WTC11 (cell line): Measurements from ENCODE around the gene ATG7. TPM values are rescaled to one million over a fixed set of nuclear protein-coding genes. Genes with fewer than 3 reads are reported as not detected.

Experiments
- ATAC-seq: fragments of 200-7000 bp; cut with Tn5 transposase; 2 replicates; pipeline ENCODE4 v1.10.0; 2021; ENCODE audit warnings: mild to moderate bottlenecking, moderate library complexity
- CTCF ChIA-PET: fragments of 300-600 bp; sonication (Branson Sonifier 250); formaldehyde crosslinking; loops from one replicate; lab custom pipeline; 2021; ENCODE audit warnings: antibody characterized with exemption; lab: Charles Lee
- POLR2A ChIA-PET: fragments of 350-600 bp; sonication (Branson Sonifier 250); formaldehyde crosslinking; loops from one replicate; lab custom pipeline; 2021; ENCODE audit warnings: antibody characterized with exemption; lab: Charles Lee
- DNase-seq: peaks from one replicate; pipeline ENCODE4 v3.0.0; 2021; ENCODE audit warnings: low spot score
- H3K27ac Mint-ChIP-seq: 2 replicates; pipeline ENCODE4 v1.8.0; 2021; ENCODE audit warnings: mixed read lengths
- H3K27me3 Mint-ChIP-seq: 2 replicates; pipeline ENCODE4 v1.8.0; 2021; ENCODE audit warnings: low read depth, mild to moderate bottlenecking, moderate library complexity, mixed read lengths
- H3K36me3 Mint-ChIP-seq: 2 replicates; pipeline ENCODE4 v1.8.0; 2021; ENCODE audit warnings: mixed read lengths
- H3K4me1 Mint-ChIP-seq: 2 replicates; pipeline ENCODE4 v1.8.0; 2022; ENCODE audit warnings: mixed read lengths
- H3K4me3 Mint-ChIP-seq: 2 replicates; pipeline ENCODE4 v1.8.0; 2021; ENCODE audit warnings: mild to moderate bottlenecking, moderate library complexity, mixed read lengths
- H3K9me3 Mint-ChIP-seq: 2 replicates; pipeline ENCODE4 v1.8.0; 2021; ENCODE audit warnings: mixed read lengths
- CBFB ChIP-seq: sonication (generic); formaldehyde crosslinking; IDR thresholded peaks from 2 replicates; pipeline ENCODE4 v1.8.1; 2022; ENCODE audit warnings: mild to moderate bottlenecking, low read depth, missing genetic modification reagents
- CREB1 ChIP-seq: sonication (generic); formaldehyde crosslinking; IDR thresholded peaks from 2 replicates; pipeline ENCODE4 v1.8.0; 2023; ENCODE audit warnings: mild to moderate bottlenecking, missing genetic modification reagents
- EMX1 ChIP-seq: fragments of 250-450 bp; sonication (Bioruptor Pico); IDR thresholded peaks from 2 replicates; pipeline ENCODE4 v1.8.0; 2021; ENCODE audit warnings: mild to moderate bottlenecking
- FOXK1 ChIP-seq: sonication (generic); formaldehyde crosslinking; IDR thresholded peaks from 2 replicates; pipeline ENCODE4 v1.8.0; 2022; ENCODE audit warnings: mild to moderate bottlenecking, moderate library complexity, missing genetic modification reagents
- MXD4 ChIP-seq: fragments of 250-450 bp; sonication (Bioruptor Pico); IDR thresholded peaks from 2 replicates; pipeline ENCODE4 v1.8.0; 2021; ENCODE audit warnings: mild to moderate bottlenecking, moderate library complexity, borderline replicate concordance
- MYBL2 ChIP-seq: sonication (generic); formaldehyde crosslinking; IDR thresholded peaks from 2 replicates; pipeline ENCODE4 v1.8.1; 2023; ENCODE audit warnings: mild to moderate bottlenecking, moderate library complexity, missing genetic modification reagents
- NR3C1 ChIP-seq: sonication (generic); formaldehyde crosslinking; conservative IDR thresholded peaks from 2 replicates; pipeline ENCODE4 v1.8.1; 2023; ENCODE audit warnings: low read depth, mild to moderate bottlenecking, missing genetic modification reagents
- SMAD4 ChIP-seq: sonication (generic); formaldehyde crosslinking; IDR thresholded peaks from 2 replicates; pipeline ENCODE4 v1.8.0; 2022; ENCODE audit warnings: mild to moderate bottlenecking, missing genetic modification reagents
- TCF7 ChIP-seq: sonication (generic); formaldehyde crosslinking; IDR thresholded peaks from 2 replicates; pipeline ENCODE4 v1.8.0; 2022; ENCODE audit warnings: mild to moderate bottlenecking, low read depth, missing genetic modification reagents, moderate library complexity
- TEAD1 ChIP-seq: sonication (generic); formaldehyde crosslinking; IDR thresholded peaks from 2 replicates; pipeline ENCODE4 v1.8.0; 2022; ENCODE audit warnings: mild to moderate bottlenecking, missing genetic modification reagents
- ZNF121 ChIP-seq: sonication (generic); formaldehyde crosslinking; IDR thresholded peaks from 2 replicates; pipeline ENCODE4 v1.8.0; 2023; ENCODE audit warnings: missing genetic modification reagents
- ZNF219 ChIP-seq: sonication (generic); formaldehyde crosslinking; IDR thresholded peaks from 2 replicates; pipeline ENCODE4 v1.8.0; 2023; ENCODE audit warnings: missing genetic modification reagents, mild to moderate bottlenecking, borderline replicate concordance
- ZNF317 ChIP-seq: sonication (generic); formaldehyde crosslinking; IDR thresholded peaks from 2 replicates; pipeline ENCODE4 v1.8.1; 2023; ENCODE audit warnings: low read depth, mild to moderate bottlenecking, moderate library complexity, missing genetic modification reagents, borderline replicate concordance
- ZNF671 ChIP-seq: fragments of 250-450 bp; sonication (Bioruptor Pico); IDR thresholded peaks from 2 replicates; pipeline ENCODE4 v1.8.0; 2021; ENCODE audit warnings: mild to moderate bottlenecking
- total RNA-seq: library from RNA; stranded (reverse); gene quantifications from 3 replicates; pipeline ENCODE4 v1.2.3, GENCODE V29; 2021
- TF ChIP-seq, protein P1 (sequence below): sonication (generic); formaldehyde crosslinking; IDR thresholded peaks from 2 replicates; pipeline ENCODE4 v1.8.0; 2023; ENCODE audit warnings: missing genetic modification reagents, mild to moderate bottlenecking, borderline replicate concordance
- TF ChIP-seq, protein P2 (sequence below): sonication (generic); formaldehyde crosslinking; IDR thresholded peaks from 2 replicates; pipeline ENCODE4 v1.8.0; 2022; ENCODE audit warnings: mild to moderate bottlenecking, missing genetic modification reagents
- TF ChIP-seq, protein P3 (sequence below): sonication (generic); formaldehyde crosslinking; IDR thresholded peaks from 2 replicates; pipeline ENCODE4 v1.8.0; 2022; ENCODE audit warnings: mild to moderate bottlenecking, missing genetic modification reagents
- TF ChIP-seq, protein P4 (sequence below): sonication (generic); formaldehyde crosslinking; IDR thresholded peaks from 2 replicates; pipeline ENCODE4 v1.8.0; 2022; ENCODE audit warnings: mild to moderate bottlenecking, missing genetic modification reagents
- TF ChIP-seq, protein P5 (sequence below): fragments of 250-450 bp; sonication (Bioruptor Pico); IDR thresholded peaks from 2 replicates; pipeline ENCODE4 v1.9.0; 2021; ENCODE audit warnings: mild to moderate bottlenecking
- TF ChIP-seq, protein P6 (sequence below): sonication (generic); formaldehyde crosslinking; IDR thresholded peaks from 2 replicates; pipeline ENCODE4 v1.8.1; 2023; ENCODE audit warnings: mild to moderate bottlenecking, missing genetic modification reagents
- TF ChIP-seq, protein P7 (sequence below): fragments of 250-450 bp; sonication (Bioruptor Pico); IDR thresholded peaks from 2 replicates; pipeline ENCODE4 v1.8.0; 2021; ENCODE audit warnings: mild to moderate bottlenecking

ATG7 gene
- total RNA-seq, 1 experiment from 2014 or later: 17.5 TPM

DNA sequence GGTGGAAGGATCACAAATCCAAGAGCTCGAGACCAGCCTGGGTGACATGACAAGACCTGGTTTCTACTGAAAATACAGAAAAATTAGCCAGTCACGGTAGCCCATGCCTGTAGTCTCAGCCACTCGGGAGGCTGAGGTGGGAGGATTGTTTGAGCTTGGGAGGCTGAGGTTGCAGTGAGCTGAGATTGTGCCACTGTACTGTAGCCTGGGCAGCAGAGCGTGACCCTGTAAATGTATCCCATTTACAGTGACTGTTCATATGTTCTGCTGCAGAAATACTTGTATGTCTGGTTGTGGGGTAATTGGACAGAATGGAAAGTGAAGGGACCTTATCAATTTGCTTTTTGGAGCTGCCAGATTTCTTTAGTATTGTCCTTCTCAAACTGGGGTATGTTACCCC lies 24.9 kb downstream of the ATG7 start (continued):
- no peak for TF ChIP-seq ZNF671 (CRISPR knock-in tag)
- TF ChIP-seq MYBL2 (CRISPR knock-in tag): no peak
- TF ChIP-seq, protein P1, sequence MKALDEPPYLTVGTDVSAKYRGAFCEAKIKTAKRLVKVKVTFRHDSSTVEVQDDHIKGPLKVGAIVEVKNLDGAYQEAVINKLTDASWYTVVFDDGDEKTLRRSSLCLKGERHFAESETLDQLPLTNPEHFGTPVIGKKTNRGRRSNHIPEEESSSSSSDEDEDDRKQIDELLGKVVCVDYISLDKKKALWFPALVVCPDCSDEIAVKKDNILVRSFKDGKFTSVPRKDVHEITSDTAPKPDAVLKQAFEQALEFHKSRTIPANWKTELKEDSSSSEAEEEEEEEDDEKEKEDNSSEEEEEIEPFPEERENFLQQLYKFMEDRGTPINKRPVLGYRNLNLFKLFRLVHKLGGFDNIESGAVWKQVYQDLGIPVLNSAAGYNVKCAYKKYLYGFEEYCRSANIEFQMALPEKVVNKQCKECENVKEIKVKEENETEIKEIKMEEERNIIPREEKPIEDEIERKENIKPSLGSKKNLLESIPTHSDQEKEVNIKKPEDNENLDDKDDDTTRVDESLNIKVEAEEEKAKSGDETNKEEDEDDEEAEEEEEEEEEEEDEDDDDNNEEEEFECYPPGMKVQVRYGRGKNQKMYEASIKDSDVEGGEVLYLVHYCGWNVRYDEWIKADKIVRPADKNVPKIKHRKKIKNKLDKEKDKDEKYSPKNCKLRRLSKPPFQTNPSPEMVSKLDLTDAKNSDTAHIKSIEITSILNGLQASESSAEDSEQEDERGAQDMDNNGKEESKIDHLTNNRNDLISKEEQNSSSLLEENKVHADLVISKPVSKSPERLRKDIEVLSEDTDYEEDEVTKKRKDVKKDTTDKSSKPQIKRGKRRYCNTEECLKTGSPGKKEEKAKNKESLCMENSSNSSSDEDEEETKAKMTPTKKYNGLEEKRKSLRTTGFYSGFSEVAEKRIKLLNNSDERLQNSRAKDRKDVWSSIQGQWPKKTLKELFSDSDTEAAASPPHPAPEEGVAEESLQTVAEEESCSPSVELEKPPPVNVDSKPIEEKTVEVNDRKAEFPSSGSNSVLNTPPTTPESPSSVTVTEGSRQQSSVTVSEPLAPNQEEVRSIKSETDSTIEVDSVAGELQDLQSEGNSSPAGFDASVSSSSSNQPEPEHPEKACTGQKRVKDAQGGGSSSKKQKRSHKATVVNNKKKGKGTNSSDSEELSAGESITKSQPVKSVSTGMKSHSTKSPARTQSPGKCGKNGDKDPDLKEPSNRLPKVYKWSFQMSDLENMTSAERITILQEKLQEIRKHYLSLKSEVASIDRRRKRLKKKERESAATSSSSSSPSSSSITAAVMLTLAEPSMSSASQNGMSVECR (CRISPR knock-in tag): no peak
- TF ChIP-seq ZNF121 (CRISPR knock-in tag): no peak
- TF ChIP-seq NR3C1 (CRISPR knock-in tag): no peak
- no peak for TF ChIP-seq ZNF317 (CRISPR knock-in tag)
- no peak for TF ChIP-seq ZNF219
- no peak for TF ChIP-seq CREB1
- TF ChIP-seq, protein P2, sequence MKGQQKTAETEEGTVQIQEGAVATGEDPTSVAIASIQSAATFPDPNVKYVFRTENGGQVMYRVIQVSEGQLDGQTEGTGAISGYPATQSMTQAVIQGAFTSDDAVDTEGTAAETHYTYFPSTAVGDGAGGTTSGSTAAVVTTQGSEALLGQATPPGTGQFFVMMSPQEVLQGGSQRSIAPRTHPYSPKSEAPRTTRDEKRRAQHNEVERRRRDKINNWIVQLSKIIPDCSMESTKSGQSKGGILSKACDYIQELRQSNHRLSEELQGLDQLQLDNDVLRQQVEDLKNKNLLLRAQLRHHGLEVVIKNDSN: no peak
- TF ChIP-seq, all 79 proteins: peak for 0

DNA sequence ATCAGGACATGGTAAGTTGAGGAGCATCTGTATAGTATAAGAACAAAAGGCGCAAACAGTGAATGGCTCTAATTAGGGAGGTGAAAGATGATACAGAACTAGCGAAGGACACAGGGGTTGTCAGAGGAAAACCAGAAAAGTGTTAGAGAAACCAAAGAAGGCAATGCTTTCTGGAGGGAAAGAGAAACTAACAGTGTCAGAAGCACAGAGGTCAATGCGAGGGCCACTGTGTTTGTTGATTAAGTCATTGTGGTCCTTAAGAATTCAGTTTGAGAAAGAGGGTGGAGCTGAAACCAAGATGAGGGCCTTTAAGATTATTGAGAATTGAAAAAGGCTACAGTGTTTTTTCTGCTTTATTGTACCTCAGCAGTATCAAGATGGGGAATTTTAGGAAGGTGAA lies 28.8 kb downstream of the ATG7 start:
- TF ChIP-seq, protein P3, sequence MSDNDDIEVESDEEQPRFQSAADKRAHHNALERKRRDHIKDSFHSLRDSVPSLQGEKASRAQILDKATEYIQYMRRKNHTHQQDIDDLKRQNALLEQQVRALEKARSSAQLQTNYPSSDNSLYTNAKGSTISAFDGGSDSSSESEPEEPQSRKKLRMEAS (CRISPR knock-in tag): no peak
- TF ChIP-seq CBFB (CRISPR knock-in tag): no peak
- TF ChIP-seq, protein P4, sequence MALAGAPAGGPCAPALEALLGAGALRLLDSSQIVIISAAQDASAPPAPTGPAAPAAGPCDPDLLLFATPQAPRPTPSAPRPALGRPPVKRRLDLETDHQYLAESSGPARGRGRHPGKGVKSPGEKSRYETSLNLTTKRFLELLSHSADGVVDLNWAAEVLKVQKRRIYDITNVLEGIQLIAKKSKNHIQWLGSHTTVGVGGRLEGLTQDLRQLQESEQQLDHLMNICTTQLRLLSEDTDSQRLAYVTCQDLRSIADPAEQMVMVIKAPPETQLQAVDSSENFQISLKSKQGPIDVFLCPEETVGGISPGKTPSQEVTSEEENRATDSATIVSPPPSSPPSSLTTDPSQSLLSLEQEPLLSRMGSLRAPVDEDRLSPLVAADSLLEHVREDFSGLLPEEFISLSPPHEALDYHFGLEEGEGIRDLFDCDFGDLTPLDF: no peak
- Mint-ChIP-seq H3K27ac (no peak overlapping the region), H3K4me3 (no peak overlapping the region), H3K4me1 (peaks cover 5% of the 10 kb centered on the region), H3K9me3 (no peaks in the 10 kb centered on the region), H3K27me3 (no peaks in the 10 kb centered on the region), H3K36me3 (peaks cover 19% of the 10 kb centered on the region)
- ChIA-PET CTCF (no interaction called here), POLR2A (no interaction called here)
- DNase-seq (no peak), ATAC-seq (no peak)

DNA sequence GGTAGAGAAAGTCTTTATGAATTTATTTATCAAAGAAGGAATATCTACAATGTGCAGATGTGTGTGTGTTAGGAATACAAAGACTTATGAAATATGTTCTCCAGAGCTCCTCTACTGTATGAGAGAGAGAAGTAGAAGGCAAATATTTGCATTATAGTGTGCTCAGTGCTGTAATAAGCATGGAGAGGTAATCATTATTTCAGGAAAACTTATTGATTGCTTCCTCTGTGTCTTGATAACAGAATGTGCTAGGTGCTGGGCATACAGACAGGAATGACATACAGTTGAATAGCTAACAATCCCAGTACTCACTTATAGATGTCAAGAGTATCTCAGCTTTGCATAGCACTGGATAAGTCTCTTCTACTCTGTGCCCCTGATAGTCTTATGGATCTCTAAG lies 30.2 kb downstream of the ATG7 start:
- H3K4me3 Mint-ChIP-seq: no peak overlapping the region
- H3K36me3 Mint-ChIP-seq: peaks cover 19% of the 10 kb centered on the region
- POLR2A ChIA-PET: no interaction called here
- H3K4me1 Mint-ChIP-seq: peaks cover 5% of the 10 kb centered on the region
- no peak for ATAC-seq
- H3K9me3 Mint-ChIP-seq: no peaks in the 10 kb centered on the region
- H3K27ac Mint-ChIP-seq: no peak overlapping the region
- CTCF ChIA-PET: no interaction called here
- DNase-seq: no peak
- no peaks in the 10 kb centered on the region for H3K27me3 Mint-ChIP-seq
- TF ChIP-seq, protein P5, sequence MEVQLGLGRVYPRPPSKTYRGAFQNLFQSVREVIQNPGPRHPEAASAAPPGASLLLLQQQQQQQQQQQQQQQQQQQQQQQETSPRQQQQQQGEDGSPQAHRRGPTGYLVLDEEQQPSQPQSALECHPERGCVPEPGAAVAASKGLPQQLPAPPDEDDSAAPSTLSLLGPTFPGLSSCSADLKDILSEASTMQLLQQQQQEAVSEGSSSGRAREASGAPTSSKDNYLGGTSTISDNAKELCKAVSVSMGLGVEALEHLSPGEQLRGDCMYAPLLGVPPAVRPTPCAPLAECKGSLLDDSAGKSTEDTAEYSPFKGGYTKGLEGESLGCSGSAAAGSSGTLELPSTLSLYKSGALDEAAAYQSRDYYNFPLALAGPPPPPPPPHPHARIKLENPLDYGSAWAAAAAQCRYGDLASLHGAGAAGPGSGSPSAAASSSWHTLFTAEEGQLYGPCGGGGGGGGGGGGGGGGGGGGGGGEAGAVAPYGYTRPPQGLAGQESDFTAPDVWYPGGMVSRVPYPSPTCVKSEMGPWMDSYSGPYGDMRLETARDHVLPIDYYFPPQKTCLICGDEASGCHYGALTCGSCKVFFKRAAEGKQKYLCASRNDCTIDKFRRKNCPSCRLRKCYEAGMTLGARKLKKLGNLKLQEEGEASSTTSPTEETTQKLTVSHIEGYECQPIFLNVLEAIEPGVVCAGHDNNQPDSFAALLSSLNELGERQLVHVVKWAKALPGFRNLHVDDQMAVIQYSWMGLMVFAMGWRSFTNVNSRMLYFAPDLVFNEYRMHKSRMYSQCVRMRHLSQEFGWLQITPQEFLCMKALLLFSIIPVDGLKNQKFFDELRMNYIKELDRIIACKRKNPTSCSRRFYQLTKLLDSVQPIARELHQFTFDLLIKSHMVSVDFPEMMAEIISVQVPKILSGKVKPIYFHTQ (CRISPR knock-in tag): no peak
- TF ChIP-seq FOXK1 (CRISPR knock-in tag) (no peak), TEAD1 (CRISPR knock-in tag) (no peak), MXD4 (CRISPR knock-in tag) (no peak), SMAD4 (CRISPR knock-in tag) (no peak), EMX1 (CRISPR knock-in tag) (no peak), TCF7 (no peak)
- TF ChIP-seq, protein P6, sequence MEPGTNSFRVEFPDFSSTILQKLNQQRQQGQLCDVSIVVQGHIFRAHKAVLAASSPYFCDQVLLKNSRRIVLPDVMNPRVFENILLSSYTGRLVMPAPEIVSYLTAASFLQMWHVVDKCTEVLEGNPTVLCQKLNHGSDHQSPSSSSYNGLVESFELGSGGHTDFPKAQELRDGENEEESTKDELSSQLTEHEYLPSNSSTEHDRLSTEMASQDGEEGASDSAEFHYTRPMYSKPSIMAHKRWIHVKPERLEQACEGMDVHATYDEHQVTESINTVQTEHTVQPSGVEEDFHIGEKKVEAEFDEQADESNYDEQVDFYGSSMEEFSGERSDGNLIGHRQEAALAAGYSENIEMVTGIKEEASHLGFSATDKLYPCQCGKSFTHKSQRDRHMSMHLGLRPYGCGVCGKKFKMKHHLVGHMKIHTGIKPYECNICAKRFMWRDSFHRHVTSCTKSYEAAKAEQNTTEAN (CRISPR knock-in tag): no peak
- TF ChIP-seq, protein P4: no peak
- TF ChIP-seq, protein P7, sequence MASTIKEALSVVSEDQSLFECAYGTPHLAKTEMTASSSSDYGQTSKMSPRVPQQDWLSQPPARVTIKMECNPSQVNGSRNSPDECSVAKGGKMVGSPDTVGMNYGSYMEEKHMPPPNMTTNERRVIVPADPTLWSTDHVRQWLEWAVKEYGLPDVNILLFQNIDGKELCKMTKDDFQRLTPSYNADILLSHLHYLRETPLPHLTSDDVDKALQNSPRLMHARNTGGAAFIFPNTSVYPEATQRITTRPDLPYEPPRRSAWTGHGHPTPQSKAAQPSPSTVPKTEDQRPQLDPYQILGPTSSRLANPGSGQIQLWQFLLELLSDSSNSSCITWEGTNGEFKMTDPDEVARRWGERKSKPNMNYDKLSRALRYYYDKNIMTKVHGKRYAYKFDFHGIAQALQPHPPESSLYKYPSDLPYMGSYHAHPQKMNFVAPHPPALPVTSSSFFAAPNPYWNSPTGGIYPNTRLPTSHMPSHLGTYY (CRISPR knock-in tag): no peak
